Ovary (tissue), 9 donors: ENCODE results near the gene RARA. TPM values are rescaled to one million over a fixed set of nuclear protein-coding genes. Genes with fewer than 3 reads are reported as not detected.

ENCODE experiments used
- DNase-seq, 5 donors: peaks; one replicate each; pipeline ENCODE4 v3.0.0-alpha.2; 2019 to 2020
- H3K27ac ChIP-seq, 2 donors: fragments of 200-600 bp; one replicate each; pipeline versions ENCODE4 v1.5.1 to v1.8.0; 2019 to 2022
- H3K27me3 ChIP-seq: fragments of 200-600 bp; one replicate; pipeline ENCODE4 v1.8.0; 2022
- H3K36me3 ChIP-seq: fragments of 200-600 bp; sonication (generic); one replicate; pipeline ENCODE4 v1.5.1; 2019
- H3K4me1 ChIP-seq: one replicate; pipeline ENCODE4 v1.8.1; 2013; ENCODE audit warnings: mild to moderate bottlenecking, moderate library complexity; ENCODE audit not compliant: insufficient read depth
- H3K4me3 ChIP-seq: fragments of 200-600 bp; sonication (generic); one replicate; pipeline ENCODE4 v1.5.1; 2017
- H3K9me3 ChIP-seq, 2 donors: fragments of 200-600 bp in 1 of 2; sonication (generic) in 1 of 2; one replicate each; pipeline versions ENCODE4 v1.5.1 to v1.8.1; 2013 to 2019; ENCODE audit warnings: mild to moderate bottlenecking in 1 of 2, moderate library complexity in 1 of 2
- EP300 ChIP-seq: sonication (generic); formaldehyde crosslinking; IDR thresholded peaks from one replicate; pipeline ENCODE4 v1.6.1; 2017; ENCODE audit warnings: antibody characterized with exemption
- POLR2A ChIP-seq: fragments of 450-650 bp; IDR thresholded peaks from one replicate; pipeline ENCODE4 v1.6.1; 2017; ENCODE audit warnings: antibody characterized with exemption, mild to moderate bottlenecking, moderate library complexity
- WGBS, 3 donors: extraction: QIAGEN DNeasy Blood & Tissue Kit in 1 of 3; methylation state at CpG; one replicate each; pipeline versions ENCODE4 v1.1.5 to v1.1.7; 2013 to 2017; 5-methylcytosine and 5-hydroxymethylcytosine counted together
- intact Hi-C, 4 donors: fragments of 100-400 bp; cut with DNase I; formaldehyde crosslinking; loops; one replicate each; pipeline versions ENCODE4 v1.11.0 to v1.15.1; 2022 to 2023
- polyA plus RNA-seq, 2 donors: library from polyadenylated mRNA; stranded (reverse); fragments of 200-250 nt in 1 of 2; fragments of 350-450 nt in 1 of 2; fragmentation: Illumina TruSeq in 1 of 2; extraction: RNeasy Lipid Tissue Mini Kit (QIAGEN cat#74804) in 1 of 2; gene quantifications; one replicate each; pipeline ENCODE4 v1.2.3, GENCODE V29; 2013 to 2014
- total RNA-seq, 7 donors: library from RNA; depleted of rRNA in 2 of 7; stranded (reverse); fragments of >200 nt in 2 of 7; fragmentation: NEBNext Ultra II Directional in 3 of 7; extraction: Animal tissue kit (Norgen Biotek cat#: 25700) in 3 of 7; gene quantifications; one replicate each; pipeline versions ENCODE4 v1.1.0 to v1.2.4, GENCODE V29; 2016 to 2023
- TF ChIP-seq, protein P1 (sequence below), 3 donors: fragments of 450-650 bp in 2 of 3; fragments of 200-600 bp in 1 of 3; IDR thresholded peaks; one replicate each; pipeline versions ENCODE4 v1.5.1 to v1.8.0; 2016 to 2022; ENCODE audit warnings: antibody characterized with exemption in 3 of 3, mild to moderate bottlenecking in 1 of 3
- donor health status: DM: no; HTN: no; CAD: no; lungs with moderate emphysema.
- donor health status: DM: no; HTN: no; CAD: no.
- donor health status: Bipolar disorder and iron deficiency.
- donor health status: DM: yes; HTN: yes; CAD: no.
- donor health status: DM: no; HTN: no; CAD: no.
- donor health status: DM: yes; HTN: yes; CAD: no.

RARA gene
- total and polyA plus RNA-seq, 9 donors: 19.8 to 100 (median 61.9) TPM

DNA sequence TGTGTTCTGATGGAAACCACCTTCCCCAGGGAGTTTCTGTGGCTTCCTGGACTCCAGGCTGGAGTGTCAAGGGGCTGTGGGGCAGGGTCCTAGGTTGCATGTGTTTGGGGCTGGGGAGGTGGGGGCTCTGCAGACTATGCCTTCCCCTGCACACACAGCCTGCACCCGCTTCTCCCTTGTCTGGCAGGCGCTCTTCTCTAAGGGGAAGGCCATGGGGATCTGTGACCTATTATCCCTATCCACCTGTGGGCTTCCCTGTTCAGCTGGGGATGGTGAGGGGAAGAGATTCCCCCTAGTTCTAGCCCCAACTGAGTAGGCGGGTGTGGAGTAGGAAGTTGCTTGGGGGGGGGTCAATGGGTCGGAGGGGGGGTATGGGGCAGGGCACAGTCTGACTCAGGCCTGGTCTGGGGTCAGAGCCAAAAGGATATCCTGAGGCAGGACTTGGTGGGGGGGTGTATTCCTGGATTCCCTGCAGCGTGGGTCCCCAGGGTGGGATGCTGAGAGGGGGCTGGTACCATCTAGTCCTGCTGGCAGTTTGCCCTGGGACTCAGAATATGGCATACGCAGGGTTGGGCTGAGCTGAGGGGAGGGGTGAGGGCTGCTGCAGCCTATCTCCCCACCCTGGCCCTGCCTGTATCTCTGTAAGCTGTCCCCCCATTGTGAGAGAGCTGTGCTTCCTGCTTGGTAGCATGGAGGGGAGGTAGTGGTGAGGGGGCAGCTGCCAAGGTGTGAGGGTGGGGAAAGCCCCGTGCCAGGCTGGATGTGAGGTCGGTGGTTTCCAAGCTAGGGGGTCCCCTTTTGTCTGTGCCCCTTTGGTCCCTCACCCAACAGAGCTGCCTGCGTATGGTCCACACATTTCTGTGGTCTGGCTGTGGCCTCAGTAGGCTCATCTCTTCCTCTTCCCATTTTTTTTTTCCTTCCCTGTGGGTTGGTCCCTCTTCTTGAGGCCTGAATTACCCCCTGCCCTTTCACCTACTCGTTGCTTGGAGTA, 14.7 kb downstream of the RARA start:
- H3K27me3 ChIP-seq: no peaks in the 10 kb centered on the region
- peaks cover 63% of the 10 kb centered on the region for H3K4me1 ChIP-seq
- 35 to 44% (median 41%) methylated on average over 10 of the region's 10 CpGs for WGBS, 3 donors
- DNase-seq: peak in 4 of 5 donors; percentile 65 to 80 (median 74)
- H3K4me3 ChIP-seq: no peak overlapping the region
- no peak for TF ChIP-seq POLR2A
- TF ChIP-seq EP300: no peak
- TF ChIP-seq, protein P1, sequence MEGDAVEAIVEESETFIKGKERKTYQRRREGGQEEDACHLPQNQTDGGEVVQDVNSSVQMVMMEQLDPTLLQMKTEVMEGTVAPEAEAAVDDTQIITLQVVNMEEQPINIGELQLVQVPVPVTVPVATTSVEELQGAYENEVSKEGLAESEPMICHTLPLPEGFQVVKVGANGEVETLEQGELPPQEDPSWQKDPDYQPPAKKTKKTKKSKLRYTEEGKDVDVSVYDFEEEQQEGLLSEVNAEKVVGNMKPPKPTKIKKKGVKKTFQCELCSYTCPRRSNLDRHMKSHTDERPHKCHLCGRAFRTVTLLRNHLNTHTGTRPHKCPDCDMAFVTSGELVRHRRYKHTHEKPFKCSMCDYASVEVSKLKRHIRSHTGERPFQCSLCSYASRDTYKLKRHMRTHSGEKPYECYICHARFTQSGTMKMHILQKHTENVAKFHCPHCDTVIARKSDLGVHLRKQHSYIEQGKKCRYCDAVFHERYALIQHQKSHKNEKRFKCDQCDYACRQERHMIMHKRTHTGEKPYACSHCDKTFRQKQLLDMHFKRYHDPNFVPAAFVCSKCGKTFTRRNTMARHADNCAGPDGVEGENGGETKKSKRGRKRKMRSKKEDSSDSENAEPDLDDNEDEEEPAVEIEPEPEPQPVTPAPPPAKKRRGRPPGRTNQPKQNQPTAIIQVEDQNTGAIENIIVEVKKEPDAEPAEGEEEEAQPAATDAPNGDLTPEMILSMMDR (IDR thresholded peaks at IDR 0.05): no peak
- peak overlapping the region; percentile 56 to 77 for H3K27ac ChIP-seq
- intact Hi-C loops: no loop called here
- no peaks in the 10 kb centered on the region for H3K9me3 ChIP-seq
- H3K36me3 ChIP-seq: no peaks in the 10 kb centered on the region

DNA sequence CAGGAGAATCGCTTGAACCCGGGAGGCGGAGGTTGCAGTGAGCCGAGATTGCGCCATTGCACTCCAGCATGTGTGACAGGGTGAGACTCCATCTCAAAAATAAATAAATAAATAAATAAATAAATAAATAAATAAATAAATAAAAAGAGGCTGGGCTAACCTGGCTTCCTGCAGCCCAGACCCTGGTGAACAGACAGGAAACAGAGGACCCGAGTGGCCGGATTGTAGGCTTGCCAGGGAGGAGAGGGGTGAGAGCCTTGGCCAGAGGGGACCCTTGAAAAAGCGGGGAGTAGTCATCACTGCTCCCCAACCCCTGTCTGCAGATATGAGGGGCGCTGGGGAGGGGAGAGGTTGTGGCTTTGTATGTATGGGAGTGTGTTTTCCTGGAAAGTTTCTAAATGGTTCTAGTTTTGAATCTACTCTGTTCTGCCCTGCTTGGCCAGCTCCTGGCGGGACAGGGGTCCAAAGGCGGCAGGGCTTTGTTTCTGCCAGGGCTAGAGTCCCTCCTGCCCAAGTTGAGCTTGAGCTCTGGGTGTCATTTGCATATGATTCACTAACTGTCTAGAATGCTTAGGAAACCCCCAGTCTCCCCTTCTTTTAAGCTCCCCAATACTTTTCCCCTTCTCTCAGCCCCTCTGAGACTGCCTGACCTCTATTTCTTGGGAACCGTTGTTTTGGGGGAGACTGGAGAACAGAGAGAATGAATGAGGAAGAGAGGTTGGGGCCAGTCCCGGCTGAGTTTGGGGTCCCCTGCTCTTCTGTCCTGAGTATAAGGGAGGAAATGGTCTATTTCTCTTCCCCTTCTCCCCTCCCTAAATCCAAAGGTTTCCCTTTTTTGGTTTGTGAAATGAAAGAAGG, 16.4 kb downstream of the RARA start:
- no peak overlapping the region for H3K4me3 ChIP-seq
- no peaks in the 10 kb centered on the region for H3K36me3 ChIP-seq
- H3K27ac ChIP-seq: peak overlapping the region in 1 of 2 donors; percentile 48
- TF ChIP-seq, protein P1 (IDR thresholded peaks at IDR 0.05): no peak
- no peak for TF ChIP-seq EP300
- no peak for TF ChIP-seq POLR2A
- no peaks in the 10 kb centered on the region for H3K9me3 ChIP-seq
- intact Hi-C loops: no loop called here
- WGBS, 3 donors: 80 to 81% (median 80%) methylated on average over 13 of the region's 13 CpGs
- peak in 2 of 5 donors; percentile 31 to 42 for DNase-seq
- H3K4me1 ChIP-seq: peaks cover 62% of the 10 kb centered on the region
- no peaks in the 10 kb centered on the region for H3K27me3 ChIP-seq

DNA sequence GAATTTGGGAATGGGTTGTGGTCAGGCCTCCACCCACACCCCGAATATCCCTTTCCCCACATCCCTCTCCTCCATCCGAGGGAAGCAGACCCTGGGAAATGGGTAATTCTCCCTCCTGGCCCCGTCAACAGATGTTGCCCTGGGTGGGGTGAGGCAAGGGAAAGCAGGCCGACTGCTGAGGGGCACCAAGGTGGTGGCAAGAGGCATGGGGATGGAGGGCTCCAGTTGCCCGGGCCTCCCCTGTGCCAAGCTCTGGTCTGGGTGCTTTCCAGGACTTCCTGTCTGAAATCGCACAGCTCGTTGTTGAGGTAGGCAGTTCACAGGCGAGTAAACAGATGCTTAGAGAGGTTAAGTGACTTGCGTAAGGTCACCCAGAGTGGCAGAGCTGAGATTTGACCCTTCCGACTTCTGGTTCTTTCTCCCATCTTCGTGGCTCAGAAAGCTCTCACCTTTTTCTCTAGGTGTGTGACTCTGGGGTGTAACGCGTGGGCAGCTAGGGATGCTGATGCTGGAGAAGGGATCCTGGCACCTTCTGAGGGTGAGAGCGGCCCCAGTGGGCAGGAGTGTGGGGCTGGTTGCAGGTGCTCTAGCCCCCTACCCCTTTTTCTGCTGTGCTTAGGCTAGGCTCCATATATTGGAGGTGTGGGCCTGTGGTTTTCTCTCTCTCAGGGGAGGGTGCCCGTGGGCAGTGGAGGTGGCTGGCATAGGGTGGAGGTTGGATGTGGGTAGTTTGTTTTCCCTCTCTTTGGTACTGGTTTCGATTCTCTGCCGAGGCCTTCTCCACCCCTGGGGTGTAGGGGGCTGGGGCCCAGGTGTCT, 17.2 kb downstream of the RARA start:
- WGBS, 3 donors: 61 to 68% (median 62%) methylated on average over 17 of the region's 17 CpGs
- Histone ChIP-seq H3K27ac (peak overlapping the region; percentile 48 to 62), H3K27me3 (no peaks in the 10 kb centered on the region), H3K4me3 (no peak overlapping the region), H3K36me3 (no peaks in the 10 kb centered on the region), H3K9me3 (no peaks in the 10 kb centered on the region), H3K4me1 (peaks cover 63% of the 10 kb centered on the region)
- no peak for TF ChIP-seq POLR2A
- no peak for TF ChIP-seq EP300
- TF ChIP-seq, protein P1 (IDR thresholded peaks at IDR 0.05): no peak
- intact Hi-C loops: no loop called here
- peak in 2 of 5 donors; percentile 40 to 41 for DNase-seq

DNA sequence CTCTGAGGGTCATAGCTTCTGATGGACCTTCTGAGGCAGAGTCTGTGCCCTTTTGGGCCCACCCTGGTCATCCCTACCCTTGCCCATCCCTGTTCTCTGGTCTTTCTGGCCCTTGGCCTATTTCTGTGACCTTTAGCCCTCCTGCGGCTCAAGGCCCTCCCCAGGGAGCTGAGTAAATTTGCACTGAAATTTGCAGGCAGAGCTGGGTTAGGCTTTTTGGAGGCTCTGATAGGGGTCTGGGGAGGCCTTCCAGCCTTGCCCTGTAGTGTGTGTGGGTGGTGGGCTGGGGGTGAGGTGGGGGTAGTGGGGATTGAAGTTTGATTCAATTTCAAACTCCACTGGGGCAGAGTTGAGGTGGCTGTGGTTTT, 17.8 kb downstream of the RARA start:
- WGBS, 3 donors: 17 to 45% (median 24%) methylated on average over 1 of the region's 1 CpG
- no peak for TF ChIP-seq POLR2A
- TF ChIP-seq, protein P1 (IDR thresholded peaks at IDR 0.05): no peak
- no peak for TF ChIP-seq EP300
- Histone ChIP-seq H3K4me1 (peaks cover 63% of the 10 kb centered on the region), H3K36me3 (no peaks in the 10 kb centered on the region), H3K27ac (peak overlapping the region; percentile 62 to 64), H3K27me3 (no peaks in the 10 kb centered on the region), H3K4me3 (no peak overlapping the region), H3K9me3 (no peaks in the 10 kb centered on the region)
- intact Hi-C loops: no loop called here
- peak in 4 of 5 donors; percentile 45 to 75 (median 58) for DNase-seq
